GM21528 (cell line): Measurements from ENCODE around the gene CXXC5.

ENCODE experiments used
- ATAC-seq: cut with Tn5 transposase; IDR thresholded peaks from one replicate; pipeline ENCODE4 v1.9.1; 2021; ENCODE audit warnings: mild to moderate bottlenecking, moderate library complexity; ENCODE audit not compliant: unreplicated experiment, low FRiP score

The CXXC5 gene

DNA sequence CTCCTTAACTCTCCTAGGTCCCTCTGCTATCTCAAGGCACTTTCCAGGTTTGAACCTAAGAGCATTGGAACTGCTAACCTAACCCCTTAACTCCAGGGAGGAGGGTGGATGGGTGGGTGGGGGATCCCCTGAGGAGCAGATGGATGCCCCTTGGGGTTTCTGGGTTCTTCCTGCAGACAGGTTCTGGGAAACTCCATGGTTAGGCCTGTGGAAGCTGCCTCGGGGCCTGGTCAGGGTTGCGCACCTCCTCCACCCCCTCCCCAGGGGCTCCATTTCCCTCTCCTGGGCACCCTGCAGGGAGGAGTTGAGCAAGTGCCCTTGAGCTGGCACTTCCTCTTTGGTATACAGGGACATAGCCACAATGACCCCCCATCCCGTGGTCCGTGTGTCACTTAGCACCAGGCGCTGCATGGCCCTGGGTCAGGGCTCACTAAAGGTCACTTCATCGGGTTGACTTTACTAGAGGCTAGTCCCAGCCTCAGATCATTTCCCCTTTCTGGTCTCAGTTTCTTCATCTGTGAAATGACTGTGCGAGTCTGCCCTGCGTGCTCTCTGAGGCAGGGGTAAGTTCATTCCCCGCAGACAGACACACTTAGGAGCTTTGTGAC lies 16.0 kb downstream of the CXXC5 start:
- no peak for ATAC-seq

- ATAC-seq = no peak
These were observed 16.7 kb downstream of the CXXC5 start for GRCh38 chr5:139664727-139665351.

DNA sequence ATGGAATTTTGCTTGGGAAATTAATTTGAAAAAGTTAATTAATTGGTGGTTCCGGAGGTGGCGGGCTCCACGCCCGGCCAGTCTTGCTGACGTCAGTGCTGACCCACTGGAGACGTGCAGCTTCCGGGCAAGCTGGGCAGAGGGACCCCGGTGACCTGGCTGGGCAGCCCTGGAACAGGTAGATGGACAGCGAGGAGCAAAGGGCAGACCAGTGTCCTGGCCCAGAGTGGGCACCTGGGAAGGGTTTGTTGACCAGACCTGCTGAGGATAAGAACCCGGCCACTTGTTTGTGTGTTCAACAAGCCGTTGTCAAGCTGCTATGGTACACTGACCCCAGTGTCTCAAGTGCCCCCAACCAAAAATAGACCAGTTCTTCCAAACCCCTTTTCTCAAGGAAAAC lies 17.5 kb downstream of the CXXC5 start:
- ATAC-seq = no peak

DNA sequence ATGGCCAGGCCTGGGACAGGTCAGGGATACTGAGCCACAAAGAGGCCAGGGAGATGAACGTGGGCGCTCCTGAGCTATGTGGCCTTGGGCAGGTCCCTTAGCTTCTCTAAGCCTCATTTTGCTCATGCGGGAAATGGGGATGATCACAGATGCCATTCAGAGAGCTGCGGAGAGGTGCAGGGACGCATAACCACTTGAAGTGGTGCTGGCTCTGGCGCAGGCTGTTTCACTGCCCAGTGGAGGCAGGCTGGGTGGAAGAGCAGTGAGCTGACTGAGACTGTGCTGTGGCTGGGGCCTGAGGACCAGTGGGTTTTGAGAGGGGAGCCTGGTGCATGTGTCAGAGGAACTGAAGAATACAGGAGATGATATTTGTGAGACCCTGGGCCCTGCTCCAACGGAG lies 18.4 kb downstream of the CXXC5 start:
- no peak for ATAC-seq

GRCh38 chr5:139667001-139667729 lies 19.0 kb downstream of the CXXC5 start:
- ATAC-seq = no peak

DNA sequence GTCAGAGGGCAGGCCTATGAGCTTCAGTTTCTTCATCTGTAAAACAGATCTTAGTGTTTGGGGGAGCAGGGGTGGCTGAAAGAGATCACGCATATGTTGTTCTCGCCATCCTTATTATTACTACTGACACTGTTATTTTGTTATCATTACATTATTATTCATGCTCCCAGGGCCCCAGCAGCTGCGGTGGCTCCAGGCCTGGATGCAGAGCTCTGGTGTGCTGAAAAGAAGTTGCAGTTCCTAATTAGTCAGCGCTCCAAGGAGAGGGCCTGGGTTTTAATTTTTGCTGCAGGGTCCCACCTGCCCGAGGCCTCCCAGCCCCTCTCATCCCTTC lies 19.5 kb downstream of the CXXC5 start:
- no peak for ATAC-seq

- no peak for ATAC-seq
These were observed 20.1 kb downstream of the CXXC5 start for GRCh38 chr5:139668064-139668880.

DNA sequence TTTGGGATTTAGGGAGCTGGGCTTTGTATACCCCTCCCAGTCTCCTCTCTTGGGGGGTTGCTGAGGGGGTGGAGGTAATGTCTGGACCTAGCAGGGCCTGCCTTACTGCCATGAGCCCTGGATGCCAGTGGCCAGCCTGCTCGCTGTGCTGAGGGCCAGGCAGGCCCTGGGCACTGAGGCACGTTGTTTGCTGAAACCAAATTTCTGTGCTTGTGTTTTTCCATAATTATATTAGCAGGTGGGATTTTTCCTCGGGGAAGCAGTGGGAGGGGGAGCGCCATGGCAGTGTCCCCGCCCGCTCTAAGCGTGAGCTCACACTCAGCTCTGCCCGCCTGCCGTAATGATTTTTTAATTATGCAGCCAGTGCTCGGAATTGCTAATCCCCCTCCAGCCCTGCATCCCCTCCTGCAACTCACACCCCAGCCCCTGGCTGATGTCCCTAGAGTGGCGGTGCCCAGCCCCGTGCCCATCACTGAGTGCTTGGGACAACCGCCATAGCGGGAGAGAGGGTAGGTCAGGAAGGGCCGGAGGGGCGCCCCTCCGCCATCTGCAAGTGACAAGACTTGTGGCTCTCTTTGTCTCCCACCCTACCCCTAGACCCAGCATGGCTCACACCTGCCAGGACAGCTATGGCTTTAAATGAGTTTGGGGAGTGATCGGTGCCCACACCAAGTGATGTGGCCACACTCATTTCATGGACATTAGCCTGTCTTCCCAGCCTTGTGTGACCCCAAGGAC lies 20.9 kb downstream of the CXXC5 start:
- no peak for ATAC-seq

- ATAC-seq = peak; percentile 33
These were observed 21.7 kb downstream of the CXXC5 start for GRCh38 chr5:139669662-139670368.

DNA sequence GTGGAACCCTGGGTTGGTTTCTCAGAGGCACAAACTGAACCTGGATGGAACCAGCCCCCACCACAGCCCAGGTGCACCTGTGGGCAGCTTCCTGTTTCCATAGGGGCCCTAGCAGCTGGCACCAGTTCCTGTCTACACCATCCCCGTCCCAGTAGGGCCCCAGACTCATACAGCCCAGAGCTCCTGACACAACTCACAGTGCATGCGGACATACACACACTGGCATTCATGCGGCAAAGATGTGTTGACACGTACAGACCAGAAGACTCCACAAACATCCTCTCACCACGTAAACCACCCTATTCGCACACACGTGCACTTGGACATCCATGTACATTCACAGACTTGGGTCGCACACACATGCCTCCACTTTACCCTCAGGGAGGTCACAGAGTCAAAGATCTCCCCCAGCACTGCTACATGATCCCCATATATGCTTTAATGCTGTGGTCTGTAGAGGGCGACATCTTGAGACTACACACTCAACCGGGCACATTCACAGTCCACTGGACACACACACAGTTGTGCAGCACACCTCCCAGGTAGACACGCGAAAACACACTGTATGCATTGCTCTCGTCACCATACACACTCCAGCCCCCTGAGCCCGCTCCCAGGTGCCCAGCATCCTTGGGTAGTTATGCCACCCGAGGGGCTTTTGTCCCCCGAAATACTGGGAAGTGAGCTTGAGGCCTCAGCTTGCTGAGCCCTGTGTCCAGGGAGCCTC lies 22.4 kb downstream of the CXXC5 start:
- peak; percentile 53 for ATAC-seq

GRCh38 chr5:139671096-139671841 lies 23.1 kb downstream of the CXXC5 start:
- ATAC-seq = peak; percentile 2

DNA sequence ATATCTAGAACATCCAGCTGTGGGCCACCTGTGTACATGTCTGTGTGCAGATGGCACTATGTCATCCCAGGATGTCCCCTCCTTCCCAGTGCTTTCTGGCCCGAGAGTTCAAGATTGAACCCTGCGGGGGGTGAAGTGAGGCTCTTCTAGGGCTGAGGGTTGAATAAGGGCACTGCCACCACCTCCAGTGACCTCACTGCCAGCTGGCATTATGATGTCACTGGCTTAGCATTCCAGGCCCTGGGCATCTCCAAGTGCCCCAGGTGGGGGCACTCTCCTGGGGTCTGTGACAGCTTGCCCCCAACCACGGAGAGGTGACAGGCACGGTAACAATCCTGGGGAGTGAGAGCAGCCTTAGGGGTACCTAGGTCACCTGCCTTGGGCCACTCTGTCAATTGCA lies 27.1 kb downstream of the CXXC5 start:
- ATAC-seq = no peak

GRCh38 chr5:139675825-139676224 lies 27.7 kb downstream of the CXXC5 start:
- ATAC-seq = no peak

- no peak for ATAC-seq
These were observed 28.3 kb downstream of the CXXC5 start for GRCh38 chr5:139676406-139676805.

DNA sequence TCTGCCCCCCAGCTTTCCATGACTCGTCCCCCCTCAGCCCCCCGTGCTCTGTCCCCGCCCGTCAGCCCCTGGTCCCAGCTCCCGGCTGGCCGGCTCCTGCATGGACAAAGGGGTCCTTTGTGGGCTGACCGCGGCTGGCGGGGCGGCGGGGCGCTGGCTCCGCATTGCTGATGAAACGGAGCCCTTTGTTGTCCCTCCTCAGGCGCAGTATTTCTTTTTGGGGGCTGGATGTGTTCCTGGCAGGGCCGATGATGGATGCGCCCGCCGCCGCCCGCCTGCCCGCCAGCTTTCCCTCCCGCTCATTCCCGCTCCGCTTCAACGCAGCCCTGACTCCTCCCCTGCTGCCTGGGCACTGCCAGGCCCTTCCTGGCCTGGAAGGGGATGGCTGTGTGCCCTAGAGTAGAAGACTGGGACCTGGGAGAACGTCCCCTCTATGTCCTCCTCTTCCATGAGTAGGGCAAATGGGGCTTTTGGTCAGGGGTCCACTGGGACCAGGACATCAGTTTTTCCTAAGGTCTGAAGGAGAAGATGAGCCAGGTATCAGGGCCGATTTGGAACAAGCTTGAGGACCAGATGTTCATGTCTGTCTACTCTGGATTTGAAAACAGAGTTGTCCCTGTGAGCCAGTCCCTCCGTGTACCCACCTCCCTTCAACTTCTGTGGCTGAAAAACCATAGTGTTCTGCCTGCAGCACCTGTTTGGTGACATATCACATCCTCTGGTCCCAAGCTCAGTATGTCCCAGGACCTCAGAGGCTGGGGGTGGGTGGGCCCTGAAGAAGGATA lies 29.0 kb downstream of the CXXC5 start:
- no peak for ATAC-seq

- ATAC-seq = no peak
These were observed 29.8 kb downstream of the CXXC5 start for GRCh38 chr5:139677736-139678613.
